Endothelial cell of umbilical vein (primary cell): Measurements from ENCODE around the gene MLPH. TPM values are rescaled to one million over a fixed set of nuclear protein-coding genes. Genes with fewer than 3 reads are reported as not detected.

ENCODE experiments used
- BruUV-seq: library from RNA; stranded (reverse); fragments of 400-500 nt; replicated peaks from 2 replicates; lab custom pipeline; 2021; lab: Mats Ljungman, UMichigan
- CTCF ChIA-PET: fragments of 300-600, 350-600 bp; sonication (Branson Sonifier 250); formaldehyde crosslinking; loops from one replicate; lab custom pipeline; 2021; ENCODE audit warnings: antibody characterized with exemption, inconsistent platforms; lab: Charles Lee
- POLR2A ChIA-PET: fragments of 300-600, 350-600 bp; sonication (Branson Sonifier 250); formaldehyde crosslinking; loops from one replicate; lab custom pipeline; 2021; ENCODE audit warnings: antibody characterized with exemption, inconsistent platforms; lab: Charles Lee
- DNase-seq: peaks from one replicate; pipeline ENCODE4 v3.0.0-alpha.2; 2011; ENCODE audit warnings: low read depth, low spot score
- FAIRE-seq: peaks from 2 replicates; lab custom pipeline; 2011; peaks lifted over from hg19 to GRCh38; lab: Jason Lieb, UNC
- H2AFZ ChIP-seq: 2 replicates; pipeline ENCODE4 v1.6.0; 2012; ENCODE audit warnings: low read depth, low read length, control low read depth, inconsistent platforms
- H3K27ac ChIP-seq: 2 replicates; pipeline ENCODE4 v1.5.1; 2011; ENCODE audit warnings: low read depth, mild to moderate bottlenecking, control low read depth, low read length, moderate library complexity; ENCODE audit not compliant: insufficient read depth
- H3K27me3 ChIP-seq, 2 experiments: 2 replicates each; pipeline versions ENCODE4 v1.6.0 to v1.6.1; 2011; ENCODE audit warnings: low read length in 2 of 2, mixed read lengths in 1 of 2; ENCODE audit not compliant: control insufficient read depth in 2 of 2, insufficient read depth in 2 of 2
- H3K36me3 ChIP-seq, 2 experiments: 2 replicates in 1 of 2; 3 replicates in 1 of 2; pipeline ENCODE4 v1.5.1; 2011; ENCODE audit warnings: low read length in 2 of 2, mild to moderate bottlenecking in 1 of 2, moderate library complexity in 1 of 2; ENCODE audit not compliant: control insufficient read depth in 2 of 2, insufficient read depth in 2 of 2; ENCODE audit errors: extremely low read depth in 1 of 2
- H3K4me1 ChIP-seq: 3 replicates; pipeline ENCODE4 v1.5.1; 2011; ENCODE audit warnings: mild to moderate bottlenecking, low read length; ENCODE audit not compliant: control insufficient read depth, insufficient read depth; ENCODE audit errors: extremely low read depth
- H3K4me2 ChIP-seq: 2 replicates; pipeline ENCODE4 v1.6.1; 2011; ENCODE audit warnings: low read length, control low read depth, mixed read lengths; ENCODE audit not compliant: insufficient read depth
- H3K4me3 ChIP-seq, 3 experiments: fragments of 200-600 bp in 1 of 3; sonication (generic), shearing (Covaris generic) in 1 of 3; replicated peaks in 1 of 3; 2 replicates each; pipeline ENCODE4 v1.5.1; 2011 to 2016; ENCODE audit warnings: control low read depth in 3 of 3, low read length in 3 of 3, mild to moderate bottlenecking in 2 of 3, inconsistent platforms in 1 of 3, low read depth in 1 of 3, moderate library complexity in 1 of 3; ENCODE audit not compliant: insufficient read depth in 1 of 3
- H3K79me2 ChIP-seq: 2 replicates; pipeline ENCODE4 v1.6.0; 2012; ENCODE audit warnings: low read length, inconsistent platforms; ENCODE audit not compliant: control insufficient read depth, insufficient read depth
- H3K9ac ChIP-seq: replicated peaks from 2 replicates; pipeline ENCODE3; 2011; ENCODE audit warnings: low read length, control low read depth; ENCODE audit not compliant: insufficient read depth; ENCODE audit errors: extremely low read depth
- H3K9me1 ChIP-seq: replicated peaks from 3 replicates; pipeline ENCODE4 v1.6.0; 2011; ENCODE audit warnings: mild to moderate bottlenecking, low read length; ENCODE audit not compliant: control insufficient read depth, insufficient read depth; ENCODE audit errors: extremely low read depth
- H3K9me3 ChIP-seq: replicated peaks from 2 replicates; pipeline ENCODE4 v1.5.1; 2012; ENCODE audit warnings: low read length, inconsistent platforms; ENCODE audit not compliant: control insufficient read depth, insufficient read depth
- H4K20me1 ChIP-seq: replicated peaks from 2 replicates; pipeline ENCODE3; 2011; ENCODE audit warnings: mild to moderate bottlenecking, low read length; ENCODE audit not compliant: control insufficient read depth, insufficient read depth; ENCODE audit errors: extremely low read depth
- CTCF ChIP-seq, 2 donors: IDR thresholded peaks; 1 replicate in 1 of 2; 2 replicates in 1 of 2; pipeline ENCODE4 v1.5.1; 2011; ENCODE audit warnings: low read length in 2 of 2, mild to moderate bottlenecking in 2 of 2, moderate library complexity in 2 of 2, control low read depth in 1 of 2, inconsistent platforms in 1 of 2, low read depth in 1 of 2; ENCODE audit not compliant: insufficient read depth in 1 of 2; ENCODE audit errors: extremely low read depth in 1 of 2
- EZH2 ChIP-seq: IDR thresholded peaks from 2 replicates; pipeline ENCODE4 v1.6.1; 2012; ENCODE audit warnings: borderline replicate concordance, low read depth, mild to moderate bottlenecking, moderate library complexity, low read length, inconsistent platforms; ENCODE audit not compliant: severe bottlenecking
- FOS ChIP-seq: IDR thresholded peaks from 2 replicates; pipeline ENCODE4 v1.6.1; 2011; ENCODE audit warnings: mild to moderate bottlenecking, low read length, moderate library complexity, borderline replicate concordance; ENCODE audit not compliant: insufficient read depth
- GATA2 ChIP-seq: IDR thresholded peaks from 2 replicates; pipeline ENCODE4 v1.7.0; 2011; ENCODE audit warnings: low read depth, mild to moderate bottlenecking, moderate library complexity, mixed read lengths, low read length; ENCODE audit not compliant: insufficient read length, insufficient read depth
- JUN ChIP-seq: IDR thresholded peaks from 2 replicates; pipeline ENCODE4 v1.6.1; 2011; ENCODE audit warnings: borderline replicate concordance, low read depth; ENCODE audit not compliant: insufficient read length, insufficient read depth
- MAX ChIP-seq: IDR thresholded peaks from 2 replicates; pipeline ENCODE4 v1.6.1; 2011; ENCODE audit not compliant: insufficient read depth, insufficient read length
- MYC ChIP-seq: IDR thresholded peaks from one replicate; pipeline ENCODE4 v1.6.1; 2011; ENCODE audit warnings: mild to moderate bottlenecking, low read depth, low read length
- POLR2A ChIP-seq: IDR thresholded peaks from 2 replicates; pipeline ENCODE4 v1.6.1; 2012; ENCODE audit warnings: low read depth, mild to moderate bottlenecking, control low read depth, low read length
- POLR2AphosphoS5 ChIP-seq: IDR thresholded peaks from 2 replicates; pipeline ENCODE4 v1.6.1; 2012; ENCODE audit warnings: low read depth, mild to moderate bottlenecking, control low read depth, low read length, moderate library complexity; ENCODE audit not compliant: insufficient read depth
- dilution Hi-C: fragments of 300-500 bp; cut with MboI; formaldehyde crosslinking; loops from one replicate; pipeline ENCODE4 v1.15.0; 2019; ENCODE audit warnings: low sequenced_read_pairs; ENCODE audit not compliant: extremely low pct_ligation_motif_present
- intact Hi-C: fragments of 100-400 bp; cut with micrococcal nuclease; formaldehyde crosslinking; loops from one replicate; pipeline ENCODE4 v1.10.0; 2022
- polyA plus RNA-seq, 4 experiments: library from polyadenylated mRNA; depleted of rRNA in 3 of 4; stranded (reverse) in 3 of 4; unstranded in 1 of 4; fragments of >200 nt; gene quantifications; 2 replicates each; pipeline versions ENCODE4 v1.2.1 to v1.2.3, GENCODE V29; 2011 to 2012; ENCODE audit warnings: missing spikeins in 1 of 4
- total RNA-seq: library from RNA; stranded (reverse); gene quantifications from 2 replicates; pipeline ENCODE4 v1.2.3, GENCODE V29; 2021

MLPH gene
- total and polyA plus RNA-seq, 2 donors (not counting 3 experiments of a cell fraction or from before 2014, with no cell fraction given) = not detected

GRCh38 chr2:237571551-237571950 lies 84.5 kb downstream of the MLPH start:
- no peak for DNase-seq
- Histone ChIP-seq H3K9ac (no peak overlapping the region), H3K4me1 (no peaks in the 10 kb centered on the region), H3K79me2 (no peaks in the 10 kb centered on the region), H3K4me3 (no peak overlapping the region), H3K9me1 (no peaks in the 10 kb centered on the region), H3K9me3 (no peaks in the 10 kb centered on the region), H2AFZ (no peak overlapping the region), H4K20me1 (no peaks in the 10 kb centered on the region), H3K27me3 (no peaks in the 10 kb centered on the region), H3K36me3 (no peaks in the 10 kb centered on the region), H3K4me2 (no peak overlapping the region), H3K27ac (no peak overlapping the region)
- FAIRE-seq = no peak
- POLR2A ChIA-PET = interaction anchor here (0.6 to 0.7 kb wide), 2 partner anchors 96 to 478 kb away, joined by 3 read pairs; no protein-coding TSS in a partner anchor
- intact Hi-C loops (no loop called here), dilution Hi-C loops (no loop called here)
- no TSS peak for BruUV-seq
- CTCF ChIA-PET = interaction anchor here (0.6 to 7.7 kb wide), 92 partner anchors 9 to 1793 kb away, joined by 3 to 295 read pairs (median 5); partner anchors contain the start of genes COL6A3 and COPS8
- TF ChIP-seq MAX = no peak
- TF ChIP-seq GATA2 = no peak
- TF ChIP-seq JUN = no peak
- TF ChIP-seq MYC = no peak
- TF ChIP-seq EZH2 = no peak
- TF ChIP-seq FOS = no peak
- no peak for TF ChIP-seq CTCF (IDR thresholded peaks at IDR 0.05; ENCODE audit: extremely low read depth in 1 of 2, insufficient read depth in 1 of 2, low read depth in 1 of 2, low read length in 2 of 2)
- no peak for TF ChIP-seq POLR2A
- TF ChIP-seq POLR2AphosphoS5 = no peak
